Upper lobe of right lung (tissue), 1 donor: Measurements from ENCODE around the gene SPATA20. TPM values are rescaled to one million over a fixed set of nuclear protein-coding genes. Genes with fewer than 3 reads are reported as not detected.
A peak's percentile ranks its signal among the peaks of the same experiment; 100 is the strongest.

ENCODE experiments used
- ATAC-seq: fragments of 200-7000 bp; cut with Tn5 transposase; one replicate; pipeline ENCODE4 v1.9.1; 2020; ENCODE audit warnings: mild to moderate bottlenecking, moderate library complexity
- DNase-seq: peaks from one replicate; pipeline ENCODE4 v3.0.0-alpha.2; 2020
- H3K27ac ChIP-seq: fragments of 200-600 bp; one replicate; pipeline ENCODE4 v1.8.0; 2022
- H3K27me3 ChIP-seq: fragments of 200-600 bp; one replicate; pipeline ENCODE4 v1.8.0; 2022; ENCODE audit warnings: mild to moderate bottlenecking
- H3K36me3 ChIP-seq: fragments of 200-600 bp; one replicate; pipeline ENCODE4 v1.8.0; 2022
- H3K4me1 ChIP-seq: fragments of 200-600 bp; one replicate; pipeline ENCODE4 v1.8.0; 2022
- H3K4me3 ChIP-seq: fragments of 200-600 bp; one replicate; pipeline ENCODE4 v1.8.0; 2022; ENCODE audit warnings: mild to moderate bottlenecking
- H3K9me3 ChIP-seq: fragments of 200-600 bp; one replicate; pipeline ENCODE4 v1.8.0; 2022
- CTCF ChIP-seq: fragments of 200-600 bp; IDR thresholded peaks from one replicate; pipeline ENCODE4 v1.8.0; 2022; ENCODE audit warnings: antibody characterized with exemption
- intact Hi-C: fragments of 100-400 bp; cut with DNase I; formaldehyde crosslinking; loops from one replicate; pipeline ENCODE4 v1.11.0; 2022
- total RNA-seq: library from RNA; stranded (reverse); fragmentation: NEBNext Ultra II Directional; extraction: Animal tissue kit (Norgen Biotek cat#: 25700); gene quantifications from one replicate; pipeline ENCODE4 v1.2.1, GENCODE V29; 2021
- donor health status: DM: no; HTN: yes; CAD: no; lungs with severe emphysema.

SPATA20 gene
- total RNA-seq, 1 donor from 2014 or later = 31.6 TPM

- H3K4me1 ChIP-seq = no peaks in the 10 kb centered on the region
- no peak for TF ChIP-seq CTCF
- H3K9me3 ChIP-seq = no peaks in the 10 kb centered on the region
- H3K4me3 ChIP-seq = no peak overlapping the region
- H3K36me3 ChIP-seq = no peaks in the 10 kb centered on the region
- H3K27me3 ChIP-seq = no peaks in the 10 kb centered on the region
- no peak for DNase-seq
- ATAC-seq = no peak
- intact Hi-C loops = loop anchor here (10.0 kb wide), 2 partner anchors 136 to 296 kb away; no protein-coding TSS in a partner anchor
- no peak overlapping the region for H3K27ac ChIP-seq
Observed at GRCh38 chr17:50548831-50549230, 1.9 kb downstream of the SPATA20 start.

GRCh38 chr17:50549256-50549941, 2.4 kb downstream of the SPATA20 start:
- H3K4me3 ChIP-seq = no peak overlapping the region
- DNase-seq = no peak
- no peaks in the 10 kb centered on the region for H3K27me3 ChIP-seq
- intact Hi-C loops = loop anchor here (10.0 kb wide), 2 partner anchors 135 to 295 kb away; no protein-coding TSS in a partner anchor
- no peak for TF ChIP-seq CTCF
- ATAC-seq = no peak
- H3K27ac ChIP-seq = no peak overlapping the region
- H3K9me3 ChIP-seq = no peaks in the 10 kb centered on the region
- H3K36me3 ChIP-seq = no peaks in the 10 kb centered on the region
- no peaks in the 10 kb centered on the region for H3K4me1 ChIP-seq

- intact Hi-C loops = loop anchor here (5.0 to 10.0 kb wide), 3 partner anchors 77 to 295 kb away; no protein-coding TSS in a partner anchor
- no peak for TF ChIP-seq CTCF
- Histone ChIP-seq H3K4me1 (no peaks in the 10 kb centered on the region), H3K27ac (no peak overlapping the region), H3K36me3 (no peaks in the 10 kb centered on the region), H3K4me3 (no peak overlapping the region), H3K27me3 (no peaks in the 10 kb centered on the region), H3K9me3 (no peaks in the 10 kb centered on the region)
- ATAC-seq (no peak), DNase-seq (no peak)
Observed at GRCh38 chr17:50549969-50550368, 3.0 kb downstream of the SPATA20 start.

GRCh38 chr17:50550661-50551432, 3.9 kb downstream of the SPATA20 start:
- peak; percentile 80 for ATAC-seq

GRCh38 chr17:50551433-50551815, 4.5 kb downstream of the SPATA20 start:
- Histone ChIP-seq H3K36me3 (no peaks in the 10 kb centered on the region), H3K9me3 (no peaks in the 10 kb centered on the region), H3K4me3 (no peak overlapping the region), H3K4me1 (no peaks in the 10 kb centered on the region), H3K27ac (no peak overlapping the region), H3K27me3 (no peaks in the 10 kb centered on the region)
- intact Hi-C loops = loop anchor here (5.0 kb wide), 1 partner anchor 76 kb away; no protein-coding TSS in a partner anchor
- TF ChIP-seq CTCF = no peak
- ATAC-seq = no peak
- DNase-seq = no peak

More at GRCh38 chr17:50550661-50551432, 3.9 kb downstream of the SPATA20 start:
- Histone ChIP-seq H3K27me3 (no peaks in the 10 kb centered on the region), H3K9me3 (no peaks in the 10 kb centered on the region), H3K27ac (no peak overlapping the region), H3K4me1 (no peaks in the 10 kb centered on the region), H3K4me3 (no peak overlapping the region), H3K36me3 (no peaks in the 10 kb centered on the region)
- intact Hi-C loops = loop anchor here (5.0 kb wide), 1 partner anchor 76 kb away; no protein-coding TSS in a partner anchor
- TF ChIP-seq CTCF = peak; percentile 79
- peak; percentile 89 for DNase-seq
